GM12872 (cell line): Measurements from ENCODE around the gene LIPJ.

Experiments used
- CTCF ChIP-seq: IDR thresholded peaks from 3 replicates; pipeline ENCODE4 v1.5.1; 2011; ENCODE audit warnings: low read depth, mild to moderate bottlenecking, low read length, moderate library complexity; ENCODE audit not compliant: insufficient read depth

Gene LIPJ

GRCh38 chr10:88545359-88545758, 41.2 kb upstream of the LIPJ start:
- no peak for TF ChIP-seq CTCF

- no peak for TF ChIP-seq CTCF
Measured at GRCh38 chr10:88546497-88546896, 40.1 kb upstream of the LIPJ start.

GRCh38 chr10:88551246-88551645, 35.3 kb upstream of the LIPJ start:
- no peak for TF ChIP-seq CTCF

GRCh38 chr10:88553116-88553752, 33.3 kb upstream of the LIPJ start:
- peak; percentile 79 for TF ChIP-seq CTCF

GRCh38 chr10:88555190-88555908, 31.2 kb upstream of the LIPJ start:
- TF ChIP-seq CTCF = no peak

GRCh38 chr10:88557256-88557655, 29.3 kb upstream of the LIPJ start:
- TF ChIP-seq CTCF = no peak

GRCh38 chr10:88557658-88558057, 28.9 kb upstream of the LIPJ start:
- TF ChIP-seq CTCF = no peak
